MM.1S (cell line): ENCODE measurements around the gene SDK1.

ENCODE experiments used
- DNase-seq: peaks from one replicate; pipeline ENCODE4 v3.0.0-alpha.2; 2015
- H2AFZ ChIP-seq: fragments of 300-600 bp; sonication (generic); 2 replicates; pipeline ENCODE4 v1.6.0; 2016; ENCODE audit warnings: antibody characterized with exemption, low read length
- H3F3A ChIP-seq: fragments of 300-600 bp; sonication (generic); 2 replicates; pipeline ENCODE4 v1.6.1; 2016; ENCODE audit warnings: mild to moderate bottlenecking, antibody characterized with exemption, low read length, moderate library complexity, mixed read lengths; ENCODE audit not compliant: insufficient read depth
- H3K27ac ChIP-seq: fragments of 300-600 bp; sonication (generic); 2 replicates; pipeline ENCODE4 v1.5.1; 2016; ENCODE audit warnings: mild to moderate bottlenecking, low read length
- H3K27me3 ChIP-seq: fragments of 300-600 bp; sonication (generic); replicated peaks from 2 replicates; pipeline ENCODE4 v1.6.0; 2016; ENCODE audit warnings: low read length; ENCODE audit not compliant: insufficient read depth
- H3K36me3 ChIP-seq: fragments of 300-600 bp; sonication (generic); replicated peaks from 2 replicates; pipeline ENCODE4 v1.6.1; 2016; ENCODE audit warnings: mild to moderate bottlenecking, low read length, mixed read lengths; ENCODE audit not compliant: insufficient read depth
- H3K4me1 ChIP-seq: fragments of 300-600 bp; sonication (generic); 2 replicates; pipeline ENCODE4 v1.6.1; 2016; ENCODE audit warnings: low read length, mixed read lengths
- H3K4me2 ChIP-seq: fragments of 300-600 bp; sonication (generic); 2 replicates; pipeline ENCODE4 v1.6.0; 2016; ENCODE audit warnings: low read depth, low read length
- H3K4me3 ChIP-seq: fragments of 300-600 bp; sonication (generic); 2 replicates; pipeline ENCODE4 v1.5.1; 2016; ENCODE audit warnings: low read length, mixed read lengths
- H3K79me2 ChIP-seq: fragments of 300-600 bp; sonication (generic); 2 replicates; pipeline ENCODE4 v1.6.1; 2016; ENCODE audit warnings: mixed run types, low read length, mixed read lengths
- H3K9ac ChIP-seq: fragments of 300-600 bp; sonication (generic); 2 replicates; pipeline ENCODE4 v1.6.1; 2016; ENCODE audit warnings: low read length, mixed read lengths
- H3K9me2 ChIP-seq: fragments of 300-600 bp; sonication (generic); replicated peaks from 2 replicates; pipeline ENCODE4 v1.6.1; 2016; ENCODE audit warnings: mild to moderate bottlenecking, low read length, mixed read lengths; ENCODE audit not compliant: insufficient read depth
- H3K9me3 ChIP-seq: fragments of 300-600 bp; sonication (generic); replicated peaks from 2 replicates; pipeline ENCODE4 v1.6.1; 2016; ENCODE audit warnings: mild to moderate bottlenecking, low read length, mixed read lengths; ENCODE audit not compliant: insufficient read depth
- H4K20me1 ChIP-seq: fragments of 300-600 bp; sonication (generic); 2 replicates; pipeline ENCODE4 v1.6.1; 2016; ENCODE audit warnings: mild to moderate bottlenecking, low read length, moderate library complexity, mixed read lengths; ENCODE audit not compliant: insufficient read depth
- EZH2 ChIP-seq: fragments of 300-600 bp; sonication (generic); optimal IDR thresholded peaks from 2 replicates; pipeline ENCODE3; 2017; ENCODE audit warnings: low read depth, mild to moderate bottlenecking, antibody characterized with exemption, low read length, mixed read lengths
- EZH2phosphoT487 ChIP-seq: fragments of 300-600 bp; sonication (generic); IDR thresholded peaks from 2 replicates; pipeline ENCODE4 v1.6.1; 2018; ENCODE audit warnings: antibody characterized with exemption, low read length
- TF ChIP-seq, protein P1 (sequence below): fragments of 300-600 bp; sonication (generic); IDR thresholded peaks from 2 replicates; pipeline ENCODE4 v1.5.1; 2016; ENCODE audit warnings: antibody characterized with exemption, low read length, mixed read lengths

SDK1 gene

DNA sequence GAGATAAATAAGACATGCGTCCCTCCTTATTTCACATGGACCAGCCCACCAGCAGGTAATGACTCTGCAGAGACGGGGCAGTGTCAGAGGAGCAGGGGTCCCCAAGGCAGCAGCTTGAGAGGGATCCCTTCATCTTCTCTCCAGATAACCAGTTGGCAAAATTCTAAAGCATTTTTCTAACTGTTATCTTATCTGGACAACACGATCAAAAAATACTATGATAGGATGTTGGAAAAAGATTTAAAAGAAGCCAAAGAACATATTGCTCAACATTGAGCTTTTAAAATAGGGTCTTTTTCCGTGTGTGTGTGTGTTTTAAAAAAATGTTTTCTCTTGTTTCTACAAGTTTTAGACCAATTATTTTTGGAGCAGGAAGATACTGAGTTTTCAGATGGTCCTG lies 641.2 kb downstream of the SDK1 start:
- TF ChIP-seq, protein P1, sequence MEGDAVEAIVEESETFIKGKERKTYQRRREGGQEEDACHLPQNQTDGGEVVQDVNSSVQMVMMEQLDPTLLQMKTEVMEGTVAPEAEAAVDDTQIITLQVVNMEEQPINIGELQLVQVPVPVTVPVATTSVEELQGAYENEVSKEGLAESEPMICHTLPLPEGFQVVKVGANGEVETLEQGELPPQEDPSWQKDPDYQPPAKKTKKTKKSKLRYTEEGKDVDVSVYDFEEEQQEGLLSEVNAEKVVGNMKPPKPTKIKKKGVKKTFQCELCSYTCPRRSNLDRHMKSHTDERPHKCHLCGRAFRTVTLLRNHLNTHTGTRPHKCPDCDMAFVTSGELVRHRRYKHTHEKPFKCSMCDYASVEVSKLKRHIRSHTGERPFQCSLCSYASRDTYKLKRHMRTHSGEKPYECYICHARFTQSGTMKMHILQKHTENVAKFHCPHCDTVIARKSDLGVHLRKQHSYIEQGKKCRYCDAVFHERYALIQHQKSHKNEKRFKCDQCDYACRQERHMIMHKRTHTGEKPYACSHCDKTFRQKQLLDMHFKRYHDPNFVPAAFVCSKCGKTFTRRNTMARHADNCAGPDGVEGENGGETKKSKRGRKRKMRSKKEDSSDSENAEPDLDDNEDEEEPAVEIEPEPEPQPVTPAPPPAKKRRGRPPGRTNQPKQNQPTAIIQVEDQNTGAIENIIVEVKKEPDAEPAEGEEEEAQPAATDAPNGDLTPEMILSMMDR = no peak
- TF ChIP-seq EZH2phosphoT487 = no peak
- TF ChIP-seq EZH2 = no peak
- H3F3A ChIP-seq = no peaks in the 10 kb centered on the region
- no peaks in the 10 kb centered on the region for H3K79me2 ChIP-seq
- no peaks in the 10 kb centered on the region for H4K20me1 ChIP-seq
- no peak overlapping the region for H3K9ac ChIP-seq
- H3K36me3 ChIP-seq = no peaks in the 10 kb centered on the region
- no peaks in the 10 kb centered on the region for H3K27me3 ChIP-seq
- no peak overlapping the region for H2AFZ ChIP-seq
- H3K4me3 ChIP-seq = no peak overlapping the region
- no peaks in the 10 kb centered on the region for H3K9me2 ChIP-seq
- H3K9me3 ChIP-seq = no peaks in the 10 kb centered on the region
- no peak overlapping the region for H3K4me2 ChIP-seq
- no peak overlapping the region for H3K27ac ChIP-seq
- DNase-seq = no peak
- H3K4me1 ChIP-seq = no peaks in the 10 kb centered on the region

DNA sequence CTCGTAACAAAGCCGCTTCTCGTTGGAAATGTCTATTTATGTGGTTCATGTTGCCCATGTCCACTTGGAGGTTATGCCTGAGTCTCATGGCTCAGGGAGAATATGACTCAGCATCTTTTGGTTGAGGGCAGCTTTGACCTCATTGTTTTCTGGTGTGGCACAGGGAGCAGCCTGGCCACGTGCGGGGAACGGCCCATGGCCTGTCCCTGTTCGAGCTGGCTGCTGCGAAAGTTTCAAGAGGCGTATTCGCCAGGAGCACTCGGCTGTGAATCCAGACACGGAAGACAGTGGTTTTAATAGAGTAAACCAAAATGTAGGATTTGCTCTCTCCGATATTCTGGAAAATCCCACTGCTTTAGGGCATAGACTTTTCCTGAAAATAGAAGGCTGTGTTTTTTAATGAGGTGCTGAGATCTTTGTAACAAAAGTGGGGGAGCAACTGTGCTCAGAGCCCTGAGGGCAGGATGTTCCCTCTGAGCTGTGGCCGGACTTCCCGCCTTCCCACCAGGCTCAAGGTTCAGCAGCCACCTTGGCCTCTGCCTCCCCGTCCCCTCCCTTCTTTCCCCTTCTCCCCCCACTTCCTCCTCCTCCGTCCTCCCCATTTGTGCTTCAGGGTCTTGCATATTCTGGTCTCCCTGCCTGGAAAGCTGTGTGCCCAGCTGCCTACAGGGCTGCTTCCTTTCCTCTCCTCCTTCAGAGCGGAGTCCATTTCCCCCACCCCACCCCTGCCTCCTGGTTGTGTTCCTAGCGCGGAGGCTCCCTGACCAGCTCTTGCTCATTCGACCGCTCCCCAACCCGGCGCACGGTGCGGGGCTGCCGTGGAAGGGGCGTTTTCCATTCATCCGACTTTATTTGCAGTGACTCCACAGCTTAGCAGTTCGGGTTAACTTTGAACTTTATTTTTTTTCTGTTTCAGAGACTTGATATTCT lies 642.0 kb downstream of the SDK1 start:
- H3F3A ChIP-seq = no peaks in the 10 kb centered on the region
- H3K4me3 ChIP-seq = no peak overlapping the region
- no peaks in the 10 kb centered on the region for H3K9me3 ChIP-seq
- no peak overlapping the region for H3K4me2 ChIP-seq
- H3K27ac ChIP-seq = no peak overlapping the region
- no peaks in the 10 kb centered on the region for H4K20me1 ChIP-seq
- no peaks in the 10 kb centered on the region for H3K27me3 ChIP-seq
- no peaks in the 10 kb centered on the region for H3K36me3 ChIP-seq
- H3K4me1 ChIP-seq = no peaks in the 10 kb centered on the region
- TF ChIP-seq, protein P1 = no peak
- TF ChIP-seq EZH2phosphoT487 = no peak
- no peak for TF ChIP-seq EZH2
- no peak overlapping the region for H2AFZ ChIP-seq
- H3K9ac ChIP-seq = no peak overlapping the region
- H3K79me2 ChIP-seq = no peaks in the 10 kb centered on the region
- no peak for DNase-seq
- no peaks in the 10 kb centered on the region for H3K9me2 ChIP-seq

DNA sequence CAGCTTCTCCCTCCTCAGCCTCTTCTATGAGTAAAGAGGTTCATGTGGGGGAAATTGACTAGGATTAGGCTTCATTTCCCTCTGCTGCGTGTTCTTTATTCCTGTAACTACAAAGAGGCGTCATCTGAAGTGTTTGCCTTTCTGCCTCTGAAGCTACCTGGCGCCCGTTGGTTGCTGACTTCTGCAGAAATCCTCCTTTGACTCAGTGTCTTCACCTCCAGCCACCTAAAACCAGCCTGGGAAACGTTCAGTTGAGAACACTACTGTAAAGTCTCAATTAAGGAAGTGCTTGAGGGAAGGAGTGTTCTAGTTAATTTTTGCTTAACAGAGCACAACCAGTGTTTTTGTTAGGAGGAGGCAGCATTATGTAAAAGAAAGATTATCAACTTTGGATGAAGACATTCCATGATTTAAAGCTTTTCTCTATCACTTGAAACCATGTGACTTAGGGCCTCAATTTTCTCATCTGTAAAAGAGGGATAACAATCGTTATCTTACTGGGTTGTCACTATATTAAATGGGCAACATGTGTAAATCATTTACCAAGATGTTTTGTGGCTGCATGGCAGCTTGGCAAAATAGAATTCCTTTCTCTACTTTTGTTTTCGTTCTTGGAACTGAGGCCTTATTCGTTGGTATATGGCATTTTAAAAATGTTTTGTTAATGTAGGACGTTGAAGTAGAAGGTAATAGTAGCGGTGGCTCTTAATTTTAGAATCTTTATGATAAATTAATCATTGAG lies 642.9 kb downstream of the SDK1 start:
- Histone ChIP-seq H3K27ac (no peak overlapping the region), H3K79me2 (no peaks in the 10 kb centered on the region), H3F3A (no peaks in the 10 kb centered on the region), H3K4me3 (no peak overlapping the region), H3K9me3 (no peaks in the 10 kb centered on the region), H3K9me2 (no peaks in the 10 kb centered on the region), H3K4me2 (no peak overlapping the region), H4K20me1 (no peaks in the 10 kb centered on the region), H2AFZ (no peak overlapping the region), H3K36me3 (no peaks in the 10 kb centered on the region), H3K4me1 (no peaks in the 10 kb centered on the region), H3K9ac (no peak overlapping the region), H3K27me3 (no peaks in the 10 kb centered on the region)
- no peak for DNase-seq
- TF ChIP-seq EZH2 (no peak), EZH2phosphoT487 (no peak)
- TF ChIP-seq, protein P1 = no peak
